ENCODE results near the gene FOXP1.

GRCh38 chr3:71503525-71504249, 79.8 kb downstream of the FOXP1 start:
- TF ChIP-seq CTCF (IDR thresholded peaks at IDR 0.05) (no peak), POLR2A (IDR thresholded peaks at IDR 0.05) (no peak)
